HepG2 (cell line): ENCODE measurements around the gene ULBP2. TPM values are rescaled to one million over a fixed set of nuclear protein-coding genes. Genes with fewer than 3 reads are reported as not detected.
"Not testable (repeated sequence)": the region's sequence is repeated elsewhere in the genome, so short reads cannot be mapped to it uniquely, and the experiment has no call there.

Experiments
- ATAC-seq: fragments of 200-7000 bp; cut with Tn5 transposase; 3 replicates; pipeline ENCODE4 v1.9.1; 2020; ENCODE audit warnings: mild to moderate bottlenecking, moderate library complexity
- BruUV-seq: library from RNA; stranded (reverse); fragments of 400-500 nt; replicated peaks from 2 replicates; lab custom pipeline; 2021; lab: Mats Ljungman, UMichigan
- CTCF ChIA-PET: fragments of 300-600 bp; formaldehyde crosslinking; extraction: SDS; loops from one replicate; lab custom pipeline; 2021; ENCODE audit warnings: low total read pairs, inconsistent platforms, low intra/inter-chr PET ratio; lab: Yijun Ruan, JAX
- POLR2A ChIA-PET: fragments of 350-600 bp; sonication (Branson Sonifier 250); formaldehyde crosslinking; loops from one replicate; lab custom pipeline; 2020; ENCODE audit warnings: antibody characterized with exemption, inconsistent platforms; lab: Yijun Ruan, JAX
- DNase-seq: peaks from one replicate; pipeline ENCODE4 v3.0.0-alpha.2; 2015; ENCODE audit warnings: low spot score
- FAIRE-seq: peaks from 3 replicates; lab custom pipeline; 2011; peaks lifted over from hg19 to GRCh38; lab: Jason Lieb, UNC
- H2AFZ ChIP-seq: one replicate; pipeline ENCODE4 v1.6.1; 2011; ENCODE audit warnings: low read length, inconsistent platforms
- H3K27ac ChIP-seq: fragments of 300-600 bp; 3 replicates; pipeline ENCODE4 v1.8.0; 2011; ENCODE audit warnings: mixed run types, mild to moderate bottlenecking, mixed read lengths, low read length, inconsistent platforms; ENCODE audit not compliant: insufficient read depth; ENCODE audit errors: extremely low read length
- H3K27me3 ChIP-seq, 2 experiments: fragments of 200-600 bp in 1 of 2; 2 replicates in 1 of 2; 3 replicates in 1 of 2; pipeline versions ENCODE4 v1.6.0 to v1.8.0; 2011; ENCODE audit warnings: low read length in 2 of 2, mild to moderate bottlenecking in 2 of 2, moderate library complexity in 2 of 2, inconsistent platforms in 1 of 2; ENCODE audit not compliant: insufficient read depth in 2 of 2, control insufficient read depth in 1 of 2
- H3K36me3 ChIP-seq, 2 experiments: fragments of 200-600 bp in 1 of 2; replicated peaks in 1 of 2; 2 replicates in 1 of 2; 3 replicates in 1 of 2; pipeline versions ENCODE4 v1.5.1 to v1.8.0; 2011; ENCODE audit warnings: low read length in 2 of 2, inconsistent platforms in 1 of 2; ENCODE audit not compliant: insufficient read depth in 2 of 2, control insufficient read depth in 1 of 2
- H3K4me1 ChIP-seq: 2 replicates; pipeline ENCODE4 v1.5.1; 2012; ENCODE audit warnings: low read length, inconsistent platforms; ENCODE audit not compliant: insufficient read depth
- H3K4me2 ChIP-seq: 2 replicates; pipeline ENCODE4 v1.6.0; 2011; ENCODE audit warnings: low read depth, low read length, inconsistent platforms
- H3K4me3 ChIP-seq, 3 experiments: fragments of 200-600 bp in 1 of 3; sonication (generic), shearing (Covaris generic) in 1 of 3; replicated peaks in 1 of 3; 2 replicates each; pipeline ENCODE4 v1.5.1; 2011 to 2016; ENCODE audit warnings: low read length in 3 of 3, inconsistent platforms in 2 of 3, low read depth in 2 of 3, mild to moderate bottlenecking in 2 of 3, control low read depth in 1 of 3, mixed read lengths in 1 of 3; ENCODE audit not compliant: insufficient read depth in 1 of 3
- H3K79me2 ChIP-seq: one replicate; pipeline ENCODE4 v1.6.1; 2011; ENCODE audit warnings: low read length, inconsistent platforms; ENCODE audit not compliant: insufficient read depth
- H3K9ac ChIP-seq: 2 replicates; pipeline ENCODE4 v1.6.0; 2011; ENCODE audit warnings: mild to moderate bottlenecking, low read depth, low read length, inconsistent platforms; ENCODE audit not compliant: insufficient read depth
- H3K9me3 ChIP-seq: 2 replicates; pipeline ENCODE4 v1.5.1; 2012; ENCODE audit warnings: mild to moderate bottlenecking, low read length
- H4K20me1 ChIP-seq: 2 replicates; pipeline ENCODE4 v1.6.0; 2011; ENCODE audit warnings: inconsistent platforms, mild to moderate bottlenecking, low read length, moderate library complexity; ENCODE audit not compliant: insufficient read depth
- GABPB1 ChIP-seq: IDR thresholded peaks from 2 replicates; pipeline ENCODE4 v1.6.1; 2016; ENCODE audit warnings: mild to moderate bottlenecking, missing genetic modification reagents, moderate library complexity, missing compliant biosample characterization
- WGBS: methylation state at CpG from one replicate; pipeline ENCODE4 v1.1.6; 2017; ENCODE audit warnings: low lambda C conversion rate; 5-methylcytosine and 5-hydroxymethylcytosine counted together
- in situ Hi-C: cut with HindIII; loops from 2 replicates; pipeline ENCODE4 v1.10.0; 2017; ENCODE audit warnings: low pct_unique_long_range_greater_than_20kb; ENCODE audit not compliant: extremely low pct_ligation_motif_present
- intact Hi-C: fragments of 100-400 bp; cut with micrococcal nuclease; formaldehyde crosslinking; loops from one replicate; pipeline ENCODE4 v1.10.0; 2022; ENCODE audit not compliant: unreplicated experiment
- polyA plus RNA-seq, 8 experiments: library from polyadenylated mRNA; depleted of rRNA in 3 of 8; stranded (reverse) in 7 of 8; unstranded in 1 of 8; fragments of >200 nt; fragmentation: Illumina TruSeq in 4 of 8; extraction: Trizol in 4 of 8; gene quantifications; 2 replicates each; pipeline versions ENCODE4 v1.2.1 to v1.2.3, GENCODE V29; 2011 to 2016; ENCODE audit warnings: low read depth in 4 of 8, missing spikeins in 1 of 8, mixed read lengths in 1 of 8; ENCODE audit not compliant: insufficient read depth in 1 of 8
- total RNA-seq, 5 experiments: library from RNA; depleted of rRNA; stranded (reverse); fragments of >200 nt; fragmentation: Illumina TruSeq; extraction: Trizol; gene quantifications; 2 replicates each; pipeline ENCODE4 v1.2.3, GENCODE V29; 2016; ENCODE audit warnings: low read depth in 1 of 5
- TF ChIP-seq, protein P1 (sequence below): sonication (generic); formaldehyde crosslinking; IDR thresholded peaks from 2 replicates; pipeline ENCODE4 v1.5.1; 2020; ENCODE audit warnings: mild to moderate bottlenecking, missing genetic modification reagents, moderate library complexity
- TF ChIP-seq, protein P2 (sequence below): sonication (generic); formaldehyde crosslinking; IDR thresholded peaks from 2 replicates; pipeline ENCODE4 v1.4.0; 2020; ENCODE audit warnings: mild to moderate bottlenecking, missing genetic modification reagents

Gene ULBP2
- total and polyA plus RNA-seq, 2 of the 13 experiments (the other 11 are each of a cell fraction or from before 2014, with no cell fraction given): not detected

GRCh38 chr6:149990661-149991471, 49.1 kb downstream of the ULBP2 start (continued):
- TF ChIP-seq, protein P1, sequence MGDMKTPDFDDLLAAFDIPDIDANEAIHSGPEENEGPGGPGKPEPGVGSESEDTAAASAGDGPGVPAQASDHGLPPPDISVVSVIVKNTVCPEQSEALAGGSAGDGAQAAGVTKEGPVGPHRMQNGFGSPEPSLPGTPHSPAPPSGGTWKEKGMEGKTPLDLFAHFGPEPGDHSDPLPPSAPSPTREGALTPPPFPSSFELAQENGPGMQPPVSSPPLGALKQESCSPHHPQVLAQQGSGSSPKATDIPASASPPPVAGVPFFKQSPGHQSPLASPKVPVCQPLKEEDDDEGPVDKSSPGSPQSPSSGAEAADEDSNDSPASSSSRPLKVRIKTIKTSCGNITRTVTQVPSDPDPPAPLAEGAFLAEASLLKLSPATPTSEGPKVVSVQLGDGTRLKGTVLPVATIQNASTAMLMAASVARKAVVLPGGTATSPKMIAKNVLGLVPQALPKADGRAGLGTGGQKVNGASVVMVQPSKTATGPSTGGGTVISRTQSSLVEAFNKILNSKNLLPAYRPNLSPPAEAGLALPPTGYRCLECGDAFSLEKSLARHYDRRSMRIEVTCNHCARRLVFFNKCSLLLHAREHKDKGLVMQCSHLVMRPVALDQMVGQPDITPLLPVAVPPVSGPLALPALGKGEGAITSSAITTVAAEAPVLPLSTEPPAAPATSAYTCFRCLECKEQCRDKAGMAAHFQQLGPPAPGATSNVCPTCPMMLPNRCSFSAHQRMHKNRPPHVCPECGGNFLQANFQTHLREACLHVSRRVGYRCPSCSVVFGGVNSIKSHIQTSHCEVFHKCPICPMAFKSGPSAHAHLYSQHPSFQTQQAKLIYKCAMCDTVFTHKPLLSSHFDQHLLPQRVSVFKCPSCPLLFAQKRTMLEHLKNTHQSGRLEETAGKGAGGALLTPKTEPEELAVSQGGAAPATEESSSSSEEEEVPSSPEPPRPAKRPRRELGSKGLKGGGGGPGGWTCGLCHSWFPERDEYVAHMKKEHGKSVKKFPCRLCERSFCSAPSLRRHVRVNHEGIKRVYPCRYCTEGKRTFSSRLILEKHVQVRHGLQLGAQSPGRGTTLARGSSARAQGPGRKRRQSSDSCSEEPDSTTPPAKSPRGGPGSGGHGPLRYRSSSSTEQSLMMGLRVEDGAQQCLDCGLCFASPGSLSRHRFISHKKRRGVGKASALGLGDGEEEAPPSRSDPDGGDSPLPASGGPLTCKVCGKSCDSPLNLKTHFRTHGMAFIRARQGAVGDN (CRISPR knock-in tag): 0 out of 2 replicates have a peak, but pooled peaks have one; percentile 5
- TF ChIP-seq, protein P2, sequence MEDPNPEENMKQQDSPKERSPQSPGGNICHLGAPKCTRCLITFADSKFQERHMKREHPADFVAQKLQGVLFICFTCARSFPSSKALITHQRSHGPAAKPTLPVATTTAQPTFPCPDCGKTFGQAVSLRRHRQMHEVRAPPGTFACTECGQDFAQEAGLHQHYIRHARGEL (CRISPR knock-in tag): no peak

DNA sequence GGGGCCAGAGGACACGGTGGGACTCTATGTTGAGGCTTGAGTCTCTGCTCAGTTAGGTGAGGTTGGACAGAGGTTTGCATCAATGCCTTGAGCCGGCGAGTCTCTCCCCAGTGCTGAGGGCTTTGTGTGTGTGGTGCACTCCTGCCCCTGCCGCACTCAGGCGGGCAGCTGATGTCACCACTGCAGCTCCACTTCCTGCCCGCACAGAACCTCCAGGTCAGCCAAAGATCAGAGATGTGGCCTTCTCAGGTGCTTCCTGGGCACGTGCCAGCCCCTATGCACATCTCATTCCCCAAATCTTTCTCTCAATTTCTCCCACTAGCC, 49.6 kb downstream of the ULBP2 start:
- in situ Hi-C loops, DNase-seq, H2AFZ ChIP-seq, BruUV-seq, H3K9ac ChIP-seq, CTCF ChIA-PET, H3K9me3 ChIP-seq, H4K20me1 ChIP-seq, H3K36me3 ChIP-seq, FAIRE-seq, H3K27ac ChIP-seq, H3K79me2 ChIP-seq, H3K4me3 ChIP-seq, intact Hi-C loops: not testable (repeated sequence)
- H3K4me1 ChIP-seq: 0 out of 2 replicates have a peak, but pooled peaks cover 14% of the 10 kb centered on the region
- H3K4me2 ChIP-seq: peak overlapping the region; percentile 59
- TF ChIP-seq GABPB1: peak; percentile 11; the same call in 1 of the 2 replicates
- H3K27me3 ChIP-seq: peaks cover 21 to 91% of the 10 kb centered on the region in 2 experiments
- POLR2A ChIA-PET: interaction anchor here (0.6 kb wide), 1 partner anchor 1382 kb away, joined by 4 read pairs; no protein-coding TSS in a partner anchor
- WGBS: 10% methylated on average over 7 of the region's 7 CpGs
- peak; percentile 65 for ATAC-seq
